NCI-H2227 (cell line): Measurements from ENCODE around the gene LMNTD2.

ENCODE experiments used
- DNase-seq: peaks from one replicate; lab custom pipeline; 2025; ENCODE audit not compliant: unreplicated experiment; lab: John Stamatoyannopoulos, UW

LMNTD2 gene

DNA sequence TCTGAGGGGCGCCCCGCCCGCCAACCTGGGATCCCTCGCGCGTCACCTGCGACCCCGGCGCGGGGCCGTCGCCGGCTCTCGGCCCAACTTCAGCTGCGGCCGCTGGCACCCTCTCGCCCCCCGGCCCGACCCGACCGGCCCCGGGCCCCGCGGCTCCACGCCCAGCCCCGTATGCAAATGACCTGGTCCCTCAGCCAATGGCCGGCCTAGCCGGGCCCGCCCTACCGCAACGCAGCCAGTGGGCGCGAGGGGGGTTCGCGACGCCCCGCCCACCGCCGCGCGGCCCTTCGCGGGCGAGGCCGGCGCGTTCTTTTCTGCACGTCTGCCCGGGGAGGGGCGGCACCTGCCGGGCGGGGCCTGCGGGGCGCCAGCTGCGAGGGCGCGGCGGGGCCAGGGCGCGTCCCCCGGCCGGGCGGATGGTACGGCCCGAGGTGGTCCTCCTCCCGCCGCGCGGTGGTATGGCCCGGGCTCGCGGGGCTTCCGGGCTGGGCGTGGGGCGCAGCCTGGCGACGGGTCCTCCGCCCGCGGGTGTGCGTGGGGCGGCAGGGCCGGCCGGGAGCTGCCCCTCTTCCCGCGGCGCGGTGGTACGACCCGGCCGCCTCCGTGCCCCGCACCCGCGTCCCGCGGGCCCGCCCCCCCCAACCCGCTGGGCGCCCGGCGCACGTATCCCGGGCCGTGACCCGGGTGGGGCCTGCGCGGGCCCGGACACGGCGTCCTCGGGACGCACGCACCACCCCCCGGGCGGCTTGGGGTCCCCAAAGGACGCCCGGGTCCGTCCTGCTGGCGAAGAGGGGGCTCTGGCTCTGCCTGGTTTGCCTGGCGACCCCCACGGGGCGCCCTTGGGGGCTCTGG lies 8.0 kb upstream of the LMNTD2 start:
- peak; percentile 98 for DNase-seq

DNA sequence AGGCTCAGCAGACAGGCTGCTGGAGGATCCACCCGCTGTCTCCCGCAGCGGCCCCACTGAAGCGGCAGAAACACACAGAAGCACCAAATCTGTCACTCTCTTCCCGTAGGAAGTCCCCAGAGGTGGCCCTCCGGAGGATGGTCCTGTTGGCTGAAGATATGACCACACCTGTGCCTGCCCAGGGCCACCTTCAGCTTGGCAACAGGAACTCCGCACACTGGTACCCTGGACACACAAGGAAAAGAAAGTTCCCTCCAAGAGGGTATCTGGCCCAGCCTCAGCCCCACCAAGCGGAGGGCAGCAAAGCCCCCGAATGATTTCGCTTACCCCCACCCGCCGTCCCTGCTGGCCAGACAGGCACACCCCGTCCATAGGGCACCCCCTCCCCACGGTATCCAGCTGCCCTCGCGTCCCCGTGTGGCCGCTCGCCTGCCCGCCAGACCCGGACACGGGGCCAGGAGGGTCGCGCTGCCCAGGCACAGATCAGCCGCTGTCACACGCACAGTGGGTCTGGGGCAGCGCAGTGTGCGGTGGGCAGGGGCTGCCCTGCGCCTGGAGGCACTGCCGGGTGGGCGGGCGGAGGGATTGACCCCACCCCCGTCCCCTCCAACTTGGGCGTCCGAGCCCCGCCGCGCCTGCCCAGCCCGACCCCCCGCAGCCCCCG lies 7.2 kb upstream of the LMNTD2 start:
- no peak for DNase-seq

DNA sequence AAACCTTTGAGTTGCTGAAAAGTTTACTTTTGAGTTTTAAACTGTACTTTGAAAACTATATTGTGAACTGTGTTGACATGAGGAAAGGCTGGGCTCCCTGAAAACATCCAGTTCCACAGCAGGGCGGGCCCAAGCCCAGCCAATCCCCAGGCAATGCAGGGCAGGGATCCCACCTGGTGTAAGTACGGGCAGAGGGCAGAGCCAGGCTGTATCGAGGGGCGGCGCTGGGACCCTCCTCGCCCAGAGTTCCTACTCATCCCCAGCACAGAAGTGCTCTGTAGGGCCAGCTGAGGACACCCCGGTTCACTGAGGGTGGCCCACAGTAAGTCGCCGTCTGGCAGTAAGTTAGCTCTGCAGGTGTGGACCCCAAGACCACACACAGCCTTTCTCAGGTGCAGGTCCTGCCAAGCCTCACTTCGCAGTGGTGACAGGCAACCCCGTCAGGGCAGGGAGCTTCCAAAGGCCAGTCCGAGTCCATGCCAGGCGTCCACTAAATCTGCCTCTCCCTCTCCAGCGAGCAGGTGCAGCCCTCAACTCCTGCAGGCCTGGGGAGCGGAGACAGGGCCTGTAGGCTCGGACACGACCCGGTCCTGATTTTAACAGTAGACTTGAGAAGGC lies 6.6 kb upstream of the LMNTD2 start:
- no peak for DNase-seq

DNA sequence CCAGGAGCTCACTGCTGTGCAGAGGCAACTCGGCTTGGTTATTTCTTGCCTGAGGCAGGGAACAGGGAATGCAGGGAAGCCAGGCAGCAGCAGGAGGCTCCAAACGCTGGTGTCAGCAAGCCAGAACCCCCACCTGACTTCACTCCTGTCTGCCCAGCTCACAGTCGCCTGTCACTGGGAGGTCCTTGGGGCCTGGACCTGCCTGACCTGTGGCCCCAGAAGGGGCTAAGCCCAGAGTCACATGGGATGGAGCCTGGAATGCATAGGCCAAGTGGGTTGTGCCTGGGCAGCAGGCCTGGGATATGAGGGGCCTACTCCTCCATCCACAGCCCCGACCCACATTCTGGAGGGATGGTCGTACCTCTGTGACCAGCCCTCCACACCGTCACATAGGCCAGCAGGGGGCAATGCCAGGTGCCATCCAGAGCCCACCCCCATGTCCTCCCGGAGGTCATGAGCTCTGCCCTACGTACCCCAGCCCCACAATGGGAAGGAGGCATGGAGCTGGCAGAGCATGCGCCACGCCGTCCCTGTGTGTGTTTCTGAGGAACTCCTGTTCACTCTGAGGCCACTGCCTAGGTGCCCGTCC lies 5.5 kb upstream of the LMNTD2 start:
- no peak for DNase-seq

DNA sequence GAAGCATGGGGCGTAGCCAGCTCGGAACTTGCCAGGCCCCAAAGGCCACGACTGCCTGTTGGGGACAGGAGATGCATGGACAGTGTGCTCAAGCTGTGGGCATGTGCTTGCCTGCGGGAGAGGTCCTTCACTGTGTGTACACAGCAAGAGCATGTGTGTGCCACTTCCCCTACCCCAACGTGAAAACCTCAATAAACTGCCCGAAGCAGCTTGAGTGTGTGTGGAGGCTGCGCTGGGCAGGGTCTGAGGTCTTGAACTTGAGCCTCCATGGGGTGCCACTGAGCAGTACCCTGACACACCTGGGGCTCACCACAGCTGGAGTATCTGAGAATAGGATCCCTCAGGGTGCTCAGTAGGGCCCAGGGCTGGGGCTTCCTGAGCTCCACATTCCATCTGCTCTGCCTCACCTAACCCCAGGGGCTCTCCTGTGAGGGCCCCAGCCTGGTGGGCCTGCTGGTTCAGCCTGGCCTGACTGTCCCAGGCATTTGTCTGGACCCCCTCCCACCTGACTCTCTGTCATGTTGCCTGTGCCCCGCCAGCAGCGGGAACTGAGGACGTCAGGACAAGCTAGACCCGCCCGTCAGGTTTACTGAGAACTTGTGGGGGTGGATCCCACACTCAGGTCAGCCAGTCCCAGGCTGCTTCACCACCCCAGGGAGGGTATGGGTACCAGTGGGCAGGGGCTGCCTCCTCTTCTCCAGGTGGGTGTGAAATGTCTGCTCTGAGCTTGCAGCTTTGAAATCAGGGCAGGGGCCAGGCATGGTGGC lies 3.5 kb upstream of the LMNTD2 start:
- DNase-seq = no peak

DNA sequence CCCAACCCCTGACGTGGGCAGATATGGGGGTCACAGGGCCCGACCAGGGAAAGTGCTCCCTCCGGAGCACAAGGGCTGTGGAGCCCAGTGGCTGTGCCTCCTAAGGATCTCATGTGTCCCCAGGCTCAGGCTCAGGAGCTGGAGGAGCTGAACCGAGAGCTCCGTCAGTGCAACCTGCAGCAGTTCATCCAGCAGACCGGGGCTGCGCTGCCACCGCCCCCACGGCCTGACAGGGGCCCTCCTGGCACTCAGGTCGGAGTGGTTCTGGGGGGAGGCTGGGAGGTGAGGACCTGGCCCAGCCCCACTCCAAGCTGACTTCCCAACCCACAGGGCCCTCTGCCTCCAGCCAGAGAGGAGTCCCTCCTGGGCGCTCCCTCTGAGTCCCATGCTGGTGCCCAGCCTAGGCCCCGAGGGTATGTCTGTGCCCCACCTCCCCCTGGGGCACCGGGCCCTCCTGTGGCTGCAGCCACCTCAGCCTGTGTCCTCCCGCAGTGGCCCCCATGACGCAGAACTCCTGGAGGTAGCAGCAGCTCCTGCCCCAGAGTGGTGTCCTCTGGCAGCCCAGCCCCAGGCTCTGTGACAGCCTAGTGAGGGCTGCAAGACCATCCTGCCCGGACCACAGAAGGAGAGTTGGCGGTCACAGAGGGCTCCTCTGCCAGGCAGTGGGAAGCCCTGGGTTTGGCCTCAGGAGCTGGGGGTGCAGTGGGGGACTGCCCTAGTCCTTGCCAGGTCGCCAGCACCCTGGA lies 2.7 kb upstream of the LMNTD2 start:
- no peak for DNase-seq

DNA sequence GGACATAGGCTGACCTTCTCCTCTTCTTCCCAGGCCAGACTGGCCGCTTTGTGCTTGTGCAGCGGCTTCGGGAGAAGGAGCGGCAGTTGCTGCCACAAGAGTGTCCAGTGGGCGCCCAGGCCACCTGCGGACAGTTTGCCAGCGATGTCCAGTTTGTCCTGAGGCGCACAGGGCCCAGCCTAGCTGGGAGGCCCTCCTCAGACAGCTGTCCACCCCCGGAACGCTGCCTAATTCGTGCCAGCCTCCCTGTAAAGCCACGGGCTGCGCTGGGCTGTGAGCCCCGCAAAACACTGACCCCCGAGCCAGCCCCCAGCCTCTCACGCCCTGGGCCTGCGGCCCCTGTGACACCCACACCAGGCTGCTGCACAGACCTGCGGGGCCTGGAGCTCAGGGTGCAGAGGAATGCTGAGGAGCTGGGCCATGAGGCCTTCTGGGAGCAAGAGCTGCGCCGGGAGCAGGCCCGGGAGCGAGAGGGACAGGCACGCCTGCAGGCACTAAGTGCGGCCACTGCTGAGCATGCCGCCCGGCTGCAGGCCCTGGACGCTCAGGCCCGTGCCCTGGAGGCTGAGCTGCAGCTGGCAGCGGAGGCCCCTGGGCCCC lies 1.6 kb upstream of the LMNTD2 start:
- DNase-seq = no peak

DNA sequence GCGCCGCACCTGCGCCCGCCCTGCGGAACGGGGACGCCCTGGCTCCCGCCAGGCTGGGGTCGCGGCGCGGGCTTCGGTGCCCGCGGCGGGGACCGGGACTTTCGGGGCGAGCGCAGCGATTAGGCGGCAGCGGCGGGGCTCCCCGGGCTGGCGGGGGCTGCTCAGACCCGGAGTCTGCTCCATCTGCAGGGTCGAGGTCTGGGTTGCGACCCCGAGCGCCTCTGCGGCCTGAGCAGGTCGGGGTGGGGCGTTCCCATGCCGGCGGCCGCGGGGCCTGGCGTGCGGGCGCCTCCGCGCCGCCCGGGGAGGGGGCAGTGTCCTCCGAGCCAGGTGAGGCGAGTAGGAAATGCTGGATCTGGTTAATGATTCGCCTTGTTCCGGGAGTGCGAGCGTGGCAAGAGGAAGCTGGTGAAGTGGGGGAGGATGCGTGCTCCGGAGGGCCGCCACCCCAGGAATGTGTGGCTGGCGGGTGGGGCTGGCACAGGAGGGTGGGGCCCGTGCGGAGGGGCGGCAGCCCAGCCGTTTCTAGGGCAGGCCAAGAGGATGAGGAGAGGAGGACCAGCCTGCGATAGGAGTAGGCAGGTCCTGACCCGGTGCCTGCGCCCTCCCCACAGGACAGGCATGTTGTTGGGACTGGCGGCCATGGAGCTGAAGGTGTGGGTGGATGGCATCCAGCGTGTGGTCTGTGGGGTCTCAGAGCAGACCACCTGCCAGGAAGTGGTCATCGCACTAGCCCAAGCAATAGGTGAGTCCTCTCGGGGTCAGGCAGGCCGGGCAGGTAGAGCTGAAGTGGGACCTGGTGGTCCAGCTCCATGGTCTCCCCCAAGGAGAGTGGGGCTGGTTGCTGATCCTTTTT lies 838 bp upstream of the LMNTD2 start:
- DNase-seq = peak; percentile 45

DNA sequence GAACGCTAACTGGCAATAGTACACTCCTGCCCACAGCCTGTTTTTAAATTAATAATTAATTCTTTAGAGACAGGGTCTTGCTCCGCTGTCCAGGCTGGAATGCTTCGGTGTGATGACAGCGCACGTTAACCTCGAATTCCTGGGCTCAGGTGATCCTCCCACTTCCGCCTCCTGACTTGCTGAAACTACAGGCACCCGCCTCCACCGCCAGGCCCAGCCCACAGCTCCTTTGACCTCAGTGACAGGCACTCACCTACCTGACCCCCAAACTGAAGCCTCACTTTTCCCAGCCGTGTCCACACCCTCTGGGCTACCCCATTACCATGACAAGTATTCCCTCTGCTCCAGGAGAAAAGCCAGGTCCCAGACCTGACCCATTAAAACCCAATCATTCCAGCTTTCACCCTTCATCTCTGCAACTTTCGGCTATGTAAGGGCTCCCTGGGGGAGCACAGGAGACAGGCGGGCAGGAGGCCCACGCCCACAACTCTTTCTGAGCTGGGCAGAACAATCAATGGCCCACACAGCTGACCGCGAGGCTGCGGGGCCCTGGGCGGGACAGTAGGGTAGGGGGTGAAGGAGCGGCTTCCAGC lies 730 bp downstream of the LMNTD2 start:
- DNase-seq = no peak

DNA sequence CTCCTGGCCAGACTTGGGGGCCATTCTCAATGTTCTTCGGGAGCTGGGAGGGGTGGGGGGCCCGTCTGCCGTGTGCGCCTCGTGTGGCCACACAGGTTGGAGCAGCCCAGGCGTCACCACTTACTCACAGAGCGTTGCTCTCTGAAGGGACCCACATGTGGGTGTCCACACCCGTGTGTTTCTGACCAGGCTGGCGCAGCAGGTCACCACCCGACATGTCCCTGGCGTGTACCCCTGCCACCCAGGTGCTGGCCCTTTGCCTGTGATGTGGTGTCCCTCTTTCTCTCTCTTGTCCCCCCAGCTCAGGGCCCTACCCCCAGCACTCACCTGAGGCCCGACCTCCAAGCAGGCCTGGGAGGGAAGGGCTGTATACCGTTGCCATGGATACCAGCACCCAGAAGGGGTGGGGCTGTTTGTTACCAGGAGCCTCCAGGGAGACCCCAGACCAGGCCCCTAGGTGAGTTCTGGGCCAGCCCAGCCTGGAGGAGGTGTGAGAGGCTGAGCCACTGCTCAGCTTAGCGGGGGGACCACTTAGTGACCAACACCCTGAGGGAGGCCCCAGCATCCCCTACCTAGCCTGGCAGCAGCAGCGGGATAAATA lies 1.4 kb downstream of the LMNTD2 start:
- no peak for DNase-seq

DNA sequence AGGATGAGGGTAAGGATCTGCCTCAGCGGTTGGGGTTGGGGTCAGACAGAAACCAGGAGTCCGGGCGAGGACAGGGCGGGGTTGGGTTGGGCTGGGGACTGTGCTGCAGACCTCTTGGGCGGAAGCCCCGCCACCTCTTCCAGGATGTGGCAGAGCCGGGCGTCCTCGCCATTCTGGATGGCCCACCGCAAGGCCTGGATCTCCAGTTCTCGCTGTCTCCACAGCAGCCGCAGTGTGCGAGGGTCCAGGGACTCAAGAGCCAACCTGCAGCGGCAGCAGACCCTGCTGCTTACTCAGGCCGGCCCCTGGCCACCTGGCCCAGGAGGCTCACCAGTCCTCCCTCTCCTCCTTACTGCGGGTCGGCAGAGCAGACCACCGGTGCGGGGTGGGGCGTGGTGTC lies 2.0 kb downstream of the LMNTD2 start:
- DNase-seq = no peak

DNA sequence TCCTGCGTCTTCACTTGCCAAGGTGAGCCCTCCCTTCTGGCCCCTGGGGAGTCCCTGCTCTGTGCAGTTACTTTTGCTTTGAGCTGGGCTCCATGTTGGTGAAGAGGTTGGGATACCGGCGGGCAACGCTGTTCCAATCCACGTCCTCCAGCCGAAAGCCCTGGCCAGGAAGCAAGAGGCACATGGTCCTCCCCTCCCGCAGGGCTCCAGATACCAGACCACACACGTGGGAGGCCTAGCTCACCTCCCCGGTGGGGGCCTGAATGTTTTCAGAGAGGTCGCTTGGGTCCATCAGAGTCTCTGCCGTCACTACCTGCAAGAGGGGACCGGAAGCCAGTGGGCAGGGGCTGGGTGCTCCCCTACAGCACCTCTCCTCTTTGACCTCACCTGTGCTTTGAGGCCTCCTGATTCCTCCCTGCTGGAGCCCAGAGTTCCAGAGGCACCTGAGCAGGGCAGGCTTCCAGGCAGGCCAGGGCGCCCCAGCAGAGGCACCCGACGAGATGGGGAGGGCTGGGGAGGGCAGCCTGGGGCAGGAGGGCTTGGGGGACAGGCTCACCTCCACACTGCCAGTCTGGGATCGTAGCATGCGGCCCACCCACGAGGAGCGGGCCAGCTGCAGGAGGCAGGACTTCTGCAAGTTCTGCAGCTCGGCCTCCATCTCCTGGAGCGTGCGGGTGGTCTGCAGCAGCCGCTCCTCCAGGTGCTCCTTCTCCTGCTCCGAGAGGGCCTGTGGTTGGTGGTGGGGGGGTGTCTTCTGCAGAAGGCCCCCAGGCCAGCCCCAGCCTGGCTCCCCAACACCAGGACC lies 3.0 kb downstream of the LMNTD2 start:
- no peak for DNase-seq

DNA sequence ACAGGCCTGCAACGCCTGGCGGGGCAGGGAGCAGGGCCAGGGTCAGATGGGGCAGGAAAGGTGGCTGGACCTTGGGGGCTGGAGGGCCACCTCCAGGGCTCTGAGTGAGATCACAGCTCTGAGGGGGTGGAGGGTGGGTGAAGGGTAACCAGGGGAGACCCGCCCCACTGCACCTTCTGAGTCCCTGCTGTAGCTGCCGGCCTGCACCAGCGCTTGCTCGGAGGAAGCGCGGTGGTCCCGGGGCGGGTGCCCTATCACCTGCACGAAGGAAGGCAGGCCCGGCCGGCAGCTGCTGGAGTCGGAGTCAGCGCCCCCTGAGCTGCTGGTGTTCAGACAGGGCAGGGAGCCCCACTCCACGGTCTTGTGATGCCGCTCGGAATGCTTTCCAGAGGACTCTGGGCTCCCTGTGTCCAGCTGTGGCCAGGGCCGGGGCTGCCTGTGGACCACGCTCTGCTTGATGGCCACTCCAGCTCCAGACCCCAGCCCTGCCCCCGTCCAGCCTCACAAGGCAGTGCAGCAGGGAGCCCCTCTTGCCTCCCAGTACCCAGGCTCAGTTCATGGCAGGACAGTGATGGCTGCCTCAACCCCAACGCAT lies 3.8 kb downstream of the LMNTD2 start:
- DNase-seq = no peak

DNA sequence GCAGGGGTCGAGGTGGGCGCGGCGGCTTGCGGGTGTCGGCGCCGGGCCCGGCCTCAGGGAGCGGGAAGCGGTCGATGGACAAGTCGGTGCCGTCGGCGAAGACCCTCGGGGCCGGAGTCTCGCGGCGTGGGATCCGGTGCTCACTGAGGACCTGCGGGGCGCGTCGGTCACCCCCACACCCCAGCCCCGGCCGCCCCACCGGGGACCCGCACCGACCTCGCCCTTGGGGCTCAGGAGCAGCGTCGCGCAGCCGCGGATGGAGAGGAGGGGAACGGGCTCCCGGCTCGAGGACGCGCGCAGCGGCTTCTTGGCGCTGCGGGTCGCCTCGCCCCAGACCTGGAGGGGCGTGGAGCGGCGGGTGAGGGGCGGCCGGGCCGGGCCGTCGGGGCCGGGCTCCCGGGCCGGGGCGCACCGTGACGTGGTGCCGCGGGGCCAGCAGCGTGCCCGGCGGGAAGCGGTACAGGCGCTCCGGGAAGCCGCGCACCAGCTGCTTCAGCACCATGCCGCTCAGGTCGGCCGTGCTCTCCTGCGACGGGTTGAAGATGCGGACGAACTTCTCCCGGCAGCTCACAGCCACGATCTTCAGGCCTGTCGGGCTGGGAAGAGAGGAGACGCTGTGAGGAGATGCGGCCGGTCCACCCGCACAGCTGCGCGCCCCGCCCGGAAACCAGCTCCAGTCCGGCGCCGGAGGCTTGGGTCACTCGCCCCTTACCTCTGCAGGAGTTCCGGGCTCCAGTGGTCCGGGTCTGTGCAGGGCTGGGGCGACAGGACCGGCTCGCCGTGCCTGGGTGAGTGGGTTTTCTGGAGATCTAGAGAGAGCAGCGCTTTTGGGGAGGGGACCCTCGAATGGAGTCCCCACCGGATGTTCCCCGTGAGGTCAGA lies 4.5 kb downstream of the LMNTD2 start:
- DNase-seq = peak; percentile 68

DNA sequence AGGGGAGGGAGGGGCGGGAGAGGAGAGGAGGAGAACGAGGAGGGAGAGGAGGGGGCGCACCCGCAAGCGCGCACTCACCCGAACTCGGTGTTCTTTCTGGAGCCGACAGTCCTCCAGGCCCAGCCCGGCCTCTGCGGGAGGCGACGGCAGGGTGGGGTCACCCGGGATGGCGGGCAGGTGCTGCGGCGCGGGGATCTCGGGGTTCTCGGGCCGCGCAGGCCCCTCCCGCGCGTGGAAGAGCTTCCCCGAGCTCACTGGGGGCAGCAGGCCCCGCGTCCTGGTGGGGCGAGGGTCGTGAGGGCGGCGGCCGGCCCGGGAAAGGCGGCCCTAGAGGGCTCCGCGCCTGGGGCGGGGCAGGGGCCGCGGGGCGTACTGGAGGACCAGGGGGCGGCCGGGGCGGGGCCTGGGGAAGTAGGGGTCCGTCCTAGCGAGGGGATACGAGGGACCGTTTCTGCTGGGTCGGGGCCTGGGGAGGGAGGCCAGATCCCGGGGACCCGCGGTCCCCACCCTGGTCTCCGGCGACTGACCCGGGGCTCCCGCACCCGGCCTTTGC lies 5.2 kb downstream of the LMNTD2 start:
- peak; percentile 77 for DNase-seq
